Measurements from ENCODE around the gene HOXC10.
A peak's percentile ranks its signal among the peaks of the same experiment; 100 is the strongest.

The HOXC10 gene

GRCh38 chr12:53967421-53967925 lies 17.5 kb upstream of the HOXC10 start:
- no peaks in the 10 kb centered on the region for H4K20me1 ChIP-seq (ENCODE audit: insufficient read depth, low read length, poor library complexity, severe bottlenecking)
- H3K4me1 ChIP-seq (ENCODE audit: insufficient read depth, low read length, poor library complexity, severe bottlenecking), result peaks cover 31% of the 10 kb centered on the region
- no peak overlapping the region for H2AFZ ChIP-seq (ENCODE audit: low read length)
- peak overlapping the region; percentile 78 for H3K4me2 ChIP-seq (ENCODE audit: low read depth, low read length, poor library complexity, severe bottlenecking)
- no peaks in the 10 kb centered on the region for H3K9me2 ChIP-seq (replicated peaks; ENCODE audit: low read depth, low read length)
- no peaks in the 10 kb centered on the region for H3F3A ChIP-seq (ENCODE audit: low read depth)
- 0 out of 2 replicates have a peak, but pooled peaks have one; percentile 11 for TF ChIP-seq CTCF (conservative IDR thresholded peaks at IDR 0.05; ENCODE audit: low read length)
- TF ChIP-seq EZH2phosphoT487 (IDR thresholded peaks at IDR 0.05; ENCODE audit: borderline replicate concordance), result no peak
- H3K4me3 ChIP-seq (ENCODE audit: low read length, poor library complexity, severe bottlenecking), result peak overlapping the region; percentile 86
- no peaks in the 10 kb centered on the region for H3K27me3 ChIP-seq (ENCODE audit: insufficient read depth, low read length, poor library complexity, severe bottlenecking)
- peaks cover 16% of the 10 kb centered on the region for H3K79me2 ChIP-seq (ENCODE audit: insufficient read depth, low read length)
- H3K36me3 ChIP-seq (ENCODE audit: insufficient read depth, low read length), result no peaks in the 10 kb centered on the region
- H3K9ac ChIP-seq (ENCODE audit: low read depth, low read length, poor library complexity, severe bottlenecking), result peak overlapping the region; percentile 81
- H3K9me3 ChIP-seq (ENCODE audit: insufficient read depth, low read depth, low read length), result no peaks in the 10 kb centered on the region

- no peak overlapping the region for H3K4me3 ChIP-seq (ENCODE audit: low read length, poor library complexity, severe bottlenecking)
Measured at GRCh38 chr12:53968214-53969127, 16.5 kb upstream of the HOXC10 start.

GRCh38 chr12:53969588-53970259 lies 15.2 kb upstream of the HOXC10 start:
- TF ChIP-seq CTCF (conservative IDR thresholded peaks at IDR 0.05; ENCODE audit: low read length), result no peak
- no peak for TF ChIP-seq EZH2phosphoT487 (IDR thresholded peaks at IDR 0.05; ENCODE audit: borderline replicate concordance)
- Histone ChIP-seq H3K79me2 (ENCODE audit: insufficient read depth, low read length) (peaks cover 16% of the 10 kb centered on the region), H4K20me1 (ENCODE audit: insufficient read depth, low read length, poor library complexity, severe bottlenecking) (no peaks in the 10 kb centered on the region), H3K9me2 (replicated peaks; ENCODE audit: low read depth, low read length) (no peaks in the 10 kb centered on the region), H3K9me3 (ENCODE audit: insufficient read depth, low read depth, low read length) (no peaks in the 10 kb centered on the region), H2AFZ (ENCODE audit: low read length) (no peak overlapping the region), H3K4me3 (ENCODE audit: low read length, poor library complexity, severe bottlenecking) (no peak overlapping the region), H3F3A (ENCODE audit: low read depth) (no peaks in the 10 kb centered on the region), H3K4me2 (ENCODE audit: low read depth, low read length, poor library complexity, severe bottlenecking) (no peak overlapping the region), H3K27me3 (ENCODE audit: insufficient read depth, low read length, poor library complexity, severe bottlenecking) (no peaks in the 10 kb centered on the region), H3K9ac (ENCODE audit: low read depth, low read length, poor library complexity, severe bottlenecking) (no peak overlapping the region), H3K36me3 (ENCODE audit: insufficient read depth, low read length) (no peaks in the 10 kb centered on the region), H3K4me1 (ENCODE audit: insufficient read depth, low read length, poor library complexity, severe bottlenecking) (peaks cover 21% of the 10 kb centered on the region)

More at GRCh38 chr12:53968214-53969127, 16.5 kb upstream of the HOXC10 start:
- Histone ChIP-seq H2AFZ (ENCODE audit: low read length) (no peak overlapping the region), H4K20me1 (ENCODE audit: insufficient read depth, low read length, poor library complexity, severe bottlenecking) (no peaks in the 10 kb centered on the region), H3F3A (ENCODE audit: low read depth) (no peaks in the 10 kb centered on the region), H3K9ac (ENCODE audit: low read depth, low read length, poor library complexity, severe bottlenecking) (no peak overlapping the region), H3K4me1 (ENCODE audit: insufficient read depth, low read length, poor library complexity, severe bottlenecking) (peaks cover 31% of the 10 kb centered on the region), H3K9me2 (replicated peaks; ENCODE audit: low read depth, low read length) (no peaks in the 10 kb centered on the region), H3K27me3 (ENCODE audit: insufficient read depth, low read length, poor library complexity, severe bottlenecking) (no peaks in the 10 kb centered on the region), H3K9me3 (ENCODE audit: insufficient read depth, low read depth, low read length) (no peaks in the 10 kb centered on the region), H3K36me3 (ENCODE audit: insufficient read depth, low read length) (no peaks in the 10 kb centered on the region), H3K79me2 (ENCODE audit: insufficient read depth, low read length) (peaks cover 16% of the 10 kb centered on the region), H3K4me2 (ENCODE audit: low read depth, low read length, poor library complexity, severe bottlenecking) (no peak overlapping the region)
- no peak for TF ChIP-seq CTCF (conservative IDR thresholded peaks at IDR 0.05; ENCODE audit: low read length)

Measured in Loucy (cell line).